Activated CD4-positive, alpha-beta T cell treated with anti-CD3 and anti-CD28 coated beads for 36 hours (primary cell): ENCODE measurements around the gene PRDM1. TPM values are rescaled to one million over a fixed set of nuclear protein-coding genes. Genes with fewer than 3 reads are reported as not detected.
"Not testable (repeated sequence)": the region's sequence is repeated elsewhere in the genome, so short reads cannot be mapped to it uniquely, and the experiment has no call there.

Experiments
- ATAC-seq: fragments of 200-7000 bp; cut with Tn5 transposase; one replicate; pipeline ENCODE4 v1.10.0; 2021; ENCODE audit warnings: mild to moderate bottlenecking, moderate library complexity
- CTCF ChIA-PET: fragments of 350-600 bp; sonication (Branson Sonifier 250); formaldehyde crosslinking; loops from one replicate; lab custom pipeline; 2021; ENCODE audit warnings: antibody characterized with exemption; lab: Charles Lee
- POLR2A ChIA-PET: fragments of 350-600 bp; sonication (Branson Sonifier 250); formaldehyde crosslinking; loops from one replicate; lab custom pipeline; 2021; ENCODE audit warnings: antibody characterized with exemption, inconsistent platforms; lab: Charles Lee
- DNase-seq: peaks from one replicate; pipeline ENCODE4 v3.0.0-alpha.2; 2020
- H3K27ac Mint-ChIP-seq: one replicate; pipeline ENCODE4 v1.8.0; 2021; ENCODE audit warnings: mixed read lengths
- H3K27me3 Mint-ChIP-seq: one replicate; pipeline ENCODE4 v1.8.0; 2021; ENCODE audit warnings: mixed read lengths
- H3K36me3 Mint-ChIP-seq: one replicate; pipeline ENCODE4 v1.8.0; 2021; ENCODE audit warnings: low read depth, mixed read lengths
- H3K4me1 Mint-ChIP-seq: one replicate; pipeline ENCODE4 v1.8.0; 2021; ENCODE audit warnings: mixed read lengths
- H3K4me3 Mint-ChIP-seq: one replicate; pipeline ENCODE4 v1.8.0; 2021; ENCODE audit warnings: mild to moderate bottlenecking, moderate library complexity, mixed read lengths
- H3K9me3 Mint-ChIP-seq: one replicate; pipeline ENCODE4 v1.8.0; 2021; ENCODE audit warnings: low read depth, mixed read lengths
- intact Hi-C, 2 experiments: fragments of 100-400 bp; cut with DNase I in 1 of 2; cut with micrococcal nuclease in 1 of 2; formaldehyde crosslinking; loops; one replicate each; pipeline versions ENCODE4 v1.14.2 to v1.15.1; 2022 to 2024; cut with DNase I, micrococcal nuclease
- total RNA-seq, 2 experiments: library from RNA; stranded (reverse); gene quantifications; one replicate each; pipeline ENCODE4 v1.2.3, GENCODE V29; 2021

The PRDM1 gene
- total RNA-seq, 2 experiments from 2014 or later: 20.1 to 35.6 TPM

DNA sequence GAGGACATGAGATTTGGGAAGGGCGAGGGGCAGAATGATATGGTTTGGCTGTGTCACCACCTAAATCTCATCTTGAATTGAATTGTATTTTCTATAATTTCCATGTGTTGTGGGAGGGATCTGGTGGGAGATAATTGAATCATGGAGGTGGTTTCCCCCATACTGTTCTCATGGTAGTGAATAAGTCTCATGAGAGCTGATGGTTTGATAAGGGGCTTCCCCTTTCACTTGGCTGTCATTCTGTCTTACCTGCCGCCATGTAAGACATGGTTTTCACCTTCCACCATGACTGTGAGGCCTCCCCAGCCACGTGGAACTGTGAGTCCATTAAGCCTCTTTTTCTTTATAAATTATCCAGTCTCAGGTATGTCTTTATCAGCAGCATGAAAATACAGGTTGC is 66.3 kb downstream of the PRDM1 start:
- H3K4me3 Mint-ChIP-seq, DNase-seq, H3K36me3 Mint-ChIP-seq, intact Hi-C loops, H3K27me3 Mint-ChIP-seq, H3K9me3 Mint-ChIP-seq, H3K27ac Mint-ChIP-seq: not testable (repeated sequence)
- POLR2A ChIA-PET: interaction anchor here (0.6 kb wide), 1 partner anchor 12 kb away, joined by 3 read pairs; no protein-coding TSS in a partner anchor
- CTCF ChIA-PET: interaction anchor here (1.0 to 1.9 kb wide), 2 partner anchors 11 to 33 kb away, joined by 3 to 8 read pairs; no protein-coding TSS in a partner anchor
- ATAC-seq: peak; percentile 58
- H3K4me1 Mint-ChIP-seq: peaks cover 25% of the 10 kb centered on the region

DNA sequence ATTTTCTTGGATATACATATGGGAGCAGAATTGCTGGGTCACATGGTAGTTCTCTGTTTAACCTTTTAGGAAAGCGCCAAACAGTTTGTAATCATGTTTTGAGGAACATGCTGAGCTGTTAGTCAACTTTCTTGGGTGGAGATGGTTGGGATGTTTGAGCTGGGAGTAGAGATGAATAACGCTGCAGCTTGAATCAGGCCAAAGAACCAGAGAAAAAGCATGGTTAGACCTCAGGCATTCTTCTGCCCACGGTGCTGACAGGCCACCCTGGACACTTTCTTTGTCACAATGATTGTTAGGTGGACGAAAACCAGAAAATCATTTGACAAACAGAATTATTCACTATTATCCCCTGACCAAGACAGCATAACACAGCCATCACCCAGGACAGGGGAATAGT is 66.8 kb downstream of the PRDM1 start:
- intact Hi-C loops: no loop called here
- DNase-seq: no peak
- H3K4me1 Mint-ChIP-seq: peaks cover 25% of the 10 kb centered on the region
- ChIA-PET CTCF (interaction anchor here (1.0 to 1.9 kb wide), 2 partner anchors 10 to 32 kb away, joined by 3 to 8 read pairs; no protein-coding TSS in a partner anchor), POLR2A (no interaction called here)
- H3K27me3 Mint-ChIP-seq: peaks cover 4% of the 10 kb centered on the region
- H3K9me3 Mint-ChIP-seq: peaks cover 2% of the 10 kb centered on the region
- H3K4me3 Mint-ChIP-seq: no peak overlapping the region
- no peaks in the 10 kb centered on the region for H3K36me3 Mint-ChIP-seq
- no peak for ATAC-seq
- no peak overlapping the region for H3K27ac Mint-ChIP-seq

DNA sequence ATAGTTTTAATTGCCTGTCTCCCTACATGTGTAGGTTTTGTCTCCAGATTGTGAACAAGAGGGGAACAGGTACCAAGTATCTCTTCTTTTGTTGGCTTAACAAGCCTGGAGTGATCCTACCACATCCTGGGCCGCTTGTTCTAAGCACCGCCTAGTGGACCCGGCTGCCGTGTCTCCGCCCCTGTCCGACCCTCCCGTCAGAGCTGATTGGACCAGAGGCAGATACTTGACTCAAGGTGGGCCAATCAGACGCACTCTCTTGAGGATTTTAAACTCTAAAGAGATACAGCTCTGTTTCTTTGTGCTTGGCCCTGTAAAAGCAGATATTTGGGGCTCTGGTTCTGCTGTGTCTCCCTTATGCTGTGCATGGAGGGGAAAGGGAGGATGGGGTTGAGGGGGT is 68.2 kb downstream of the PRDM1 start:
- no peaks in the 10 kb centered on the region for H3K36me3 Mint-ChIP-seq
- peaks cover 19% of the 10 kb centered on the region for H3K4me1 Mint-ChIP-seq
- POLR2A ChIA-PET: no interaction called here
- peaks cover 2% of the 10 kb centered on the region for H3K9me3 Mint-ChIP-seq
- no peak overlapping the region for H3K27ac Mint-ChIP-seq
- peaks cover 4% of the 10 kb centered on the region for H3K27me3 Mint-ChIP-seq
- intact Hi-C loops: no loop called here
- DNase-seq (no peak), ATAC-seq (no peak)
- no peak overlapping the region for H3K4me3 Mint-ChIP-seq
- CTCF ChIA-PET: interaction anchor here (1.0 kb wide), 1 partner anchor 69 kb away, joined by 3 read pairs; no protein-coding TSS in a partner anchor

DNA sequence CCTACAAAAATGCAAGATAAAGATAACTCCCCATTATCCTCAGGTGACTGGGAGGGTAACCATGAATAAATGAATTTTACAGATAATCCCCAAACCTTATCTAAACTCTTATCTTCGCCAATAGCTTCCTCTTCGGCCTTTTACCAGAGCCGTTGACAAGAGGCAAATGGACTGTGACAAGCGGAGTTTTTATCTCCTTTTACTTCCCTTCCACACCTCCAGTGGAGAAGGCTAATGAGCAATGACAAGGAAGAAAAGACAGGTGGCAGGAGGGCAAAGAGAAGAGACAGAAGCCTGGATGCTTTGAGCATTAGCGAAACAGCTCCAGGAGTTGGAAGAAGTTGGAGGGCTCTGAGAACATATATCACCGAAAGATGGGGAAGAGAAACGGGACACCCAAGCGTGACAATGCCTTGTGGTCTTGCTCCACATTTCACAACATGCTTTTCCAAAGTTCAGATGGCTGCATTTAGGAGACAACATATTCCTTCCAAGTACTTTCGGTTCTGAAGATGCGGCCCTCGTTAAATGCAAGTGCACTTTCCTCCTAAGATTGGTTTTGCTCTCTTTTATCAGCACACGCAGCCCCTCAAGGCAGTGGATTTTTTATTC is 69.2 kb downstream of the PRDM1 start:
- intact Hi-C loops: no loop called here
- CTCF ChIA-PET: interaction anchor here (1.0 kb wide), 1 partner anchor 68 kb away, joined by 3 read pairs; no protein-coding TSS in a partner anchor
- Mint-ChIP-seq H3K4me3 (no peak overlapping the region), H3K27ac (no peak overlapping the region), H3K27me3 (peaks cover 4% of the 10 kb centered on the region), H3K4me1 (peaks cover 15% of the 10 kb centered on the region), H3K36me3 (no peaks in the 10 kb centered on the region), H3K9me3 (peaks cover 2% of the 10 kb centered on the region)
- POLR2A ChIA-PET: no interaction called here
- DNase-seq: no peak
- no peak for ATAC-seq

DNA sequence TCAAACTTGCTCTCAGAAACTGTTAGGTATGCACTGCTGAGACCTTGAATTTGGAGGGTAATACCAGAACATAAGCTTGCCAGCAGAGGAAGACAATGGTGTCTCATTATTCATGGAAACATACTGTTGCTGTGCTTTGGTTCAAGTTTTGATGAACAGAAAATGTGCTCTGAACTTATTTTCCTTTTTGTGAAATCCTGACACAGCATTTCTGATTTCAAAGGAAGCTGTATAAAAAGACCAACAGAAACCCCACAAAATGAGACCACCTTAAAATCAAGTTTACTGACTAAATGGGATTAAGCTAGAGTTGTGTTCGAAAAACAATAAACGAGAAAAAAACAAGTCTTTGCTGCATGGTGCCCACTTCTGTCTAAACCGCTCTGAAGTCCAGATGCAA is 70.3 kb downstream of the PRDM1 start:
- no peak for ATAC-seq
- intact Hi-C loops: no loop called here
- peaks cover 15% of the 10 kb centered on the region for H3K4me1 Mint-ChIP-seq
- peaks cover 4% of the 10 kb centered on the region for H3K27me3 Mint-ChIP-seq
- H3K9me3 Mint-ChIP-seq: peaks cover 2% of the 10 kb centered on the region
- no peak overlapping the region for H3K4me3 Mint-ChIP-seq
- CTCF ChIA-PET: interaction anchor here (1.2 to 1.5 kb wide), 3 partner anchors 9 to 67 kb away, joined by 3 to 6 read pairs (median 5); no protein-coding TSS in a partner anchor
- POLR2A ChIA-PET: no interaction called here
- no peak for DNase-seq
- H3K36me3 Mint-ChIP-seq: no peaks in the 10 kb centered on the region
- H3K27ac Mint-ChIP-seq: no peak overlapping the region

DNA sequence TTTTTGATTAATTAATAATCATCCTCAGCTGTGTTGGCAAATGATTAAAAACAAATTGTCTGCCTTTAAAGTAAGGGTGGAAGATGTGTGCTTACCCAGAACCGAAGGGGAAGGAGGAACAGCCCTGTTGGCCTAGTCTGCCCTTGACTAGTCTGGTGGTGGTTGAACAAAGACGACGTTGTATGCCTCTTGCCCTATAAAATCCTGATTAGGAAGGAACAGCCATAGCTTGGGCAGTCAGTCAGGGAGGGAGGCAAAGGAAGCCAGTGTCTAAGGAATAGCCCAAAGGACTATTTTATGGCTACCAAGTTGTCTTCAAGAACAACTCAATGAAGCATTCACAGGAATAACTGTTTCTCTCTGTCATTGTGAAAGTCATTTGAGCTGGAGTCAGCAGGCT is 70.7 kb downstream of the PRDM1 start:
- H3K9me3 Mint-ChIP-seq: peaks cover 2% of the 10 kb centered on the region
- peaks cover 6% of the 10 kb centered on the region for H3K27me3 Mint-ChIP-seq
- ChIA-PET POLR2A (no interaction called here), CTCF (interaction anchor here (1.2 to 1.5 kb wide), 3 partner anchors 10 to 66 kb away, joined by 3 to 6 read pairs (median 5); no protein-coding TSS in a partner anchor)
- no peak overlapping the region for H3K27ac Mint-ChIP-seq
- DNase-seq: no peak
- no peak overlapping the region for H3K4me3 Mint-ChIP-seq
- intact Hi-C loops: no loop called here
- H3K4me1 Mint-ChIP-seq: peaks cover 15% of the 10 kb centered on the region
- no peaks in the 10 kb centered on the region for H3K36me3 Mint-ChIP-seq
- ATAC-seq: no peak

DNA sequence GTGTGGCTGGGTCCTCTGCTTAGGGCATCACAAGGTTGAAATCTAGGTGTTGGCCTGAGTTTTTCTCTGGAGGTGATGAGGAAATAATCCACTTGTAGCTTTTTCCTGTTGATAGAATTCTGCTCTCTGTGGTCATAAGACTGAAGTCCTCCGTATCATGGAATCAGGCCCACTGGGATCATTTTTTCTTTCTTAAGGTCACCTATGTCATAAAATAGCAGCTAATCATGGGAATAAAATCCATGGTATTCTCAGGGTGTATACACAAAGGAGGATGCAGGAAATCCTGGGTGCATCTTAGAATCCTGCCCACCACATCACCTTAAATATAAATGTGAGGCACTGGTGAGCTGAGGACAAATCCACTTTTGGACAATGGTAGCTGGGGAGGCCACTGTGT is 72.7 kb downstream of the PRDM1 start:
- Mint-ChIP-seq H3K27me3 (peaks cover 6% of the 10 kb centered on the region), H3K9me3 (no peaks in the 10 kb centered on the region), H3K4me1 (peaks cover 18% of the 10 kb centered on the region), H3K36me3 (no peaks in the 10 kb centered on the region), H3K27ac (no peak overlapping the region), H3K4me3 (no peak overlapping the region)
- intact Hi-C loops: no loop called here
- POLR2A ChIA-PET: no interaction called here
- CTCF ChIA-PET: interaction anchor here (0.8 to 1.1 kb wide), 2 partner anchors 42 to 64 kb away, joined by 3 read pairs; no protein-coding TSS in a partner anchor
- DNase-seq: no peak
- ATAC-seq: no peak

Other genes starting within 250 kb of the PRDM1 start
- 10 to 100 TPM; 27.2 to 31.6 TPM for gene ATG5, start 239.4 kb downstream of the PRDM1 start, total RNA-seq